Keratinocyte (primary cell): Measurements from ENCODE around the gene LRRC15.

Experiments used
- EZH2 ChIP-seq: IDR thresholded peaks from one replicate; pipeline ENCODE4 v1.6.1; 2012; ENCODE audit warnings: inconsistent platforms, mild to moderate bottlenecking, low read length, moderate library complexity
- TF ChIP-seq, protein P1 (sequence below), 3 experiments: IDR thresholded peaks in 1 of 3; conservative IDR thresholded peaks in 1 of 3; optimal IDR thresholded peaks in 1 of 3; 2 replicates in 2 of 3; 3 replicates in 1 of 3; pipeline versions ENCODE3 to v1.5.1; 2011; ENCODE audit warnings: low read length in 3 of 3, mild to moderate bottlenecking in 3 of 3, moderate library complexity in 2 of 3, control low read depth in 1 of 3, inconsistent platforms in 1 of 3; ENCODE audit not compliant: insufficient read depth in 2 of 3; ENCODE audit errors: extremely low read depth in 1 of 3

DNA sequence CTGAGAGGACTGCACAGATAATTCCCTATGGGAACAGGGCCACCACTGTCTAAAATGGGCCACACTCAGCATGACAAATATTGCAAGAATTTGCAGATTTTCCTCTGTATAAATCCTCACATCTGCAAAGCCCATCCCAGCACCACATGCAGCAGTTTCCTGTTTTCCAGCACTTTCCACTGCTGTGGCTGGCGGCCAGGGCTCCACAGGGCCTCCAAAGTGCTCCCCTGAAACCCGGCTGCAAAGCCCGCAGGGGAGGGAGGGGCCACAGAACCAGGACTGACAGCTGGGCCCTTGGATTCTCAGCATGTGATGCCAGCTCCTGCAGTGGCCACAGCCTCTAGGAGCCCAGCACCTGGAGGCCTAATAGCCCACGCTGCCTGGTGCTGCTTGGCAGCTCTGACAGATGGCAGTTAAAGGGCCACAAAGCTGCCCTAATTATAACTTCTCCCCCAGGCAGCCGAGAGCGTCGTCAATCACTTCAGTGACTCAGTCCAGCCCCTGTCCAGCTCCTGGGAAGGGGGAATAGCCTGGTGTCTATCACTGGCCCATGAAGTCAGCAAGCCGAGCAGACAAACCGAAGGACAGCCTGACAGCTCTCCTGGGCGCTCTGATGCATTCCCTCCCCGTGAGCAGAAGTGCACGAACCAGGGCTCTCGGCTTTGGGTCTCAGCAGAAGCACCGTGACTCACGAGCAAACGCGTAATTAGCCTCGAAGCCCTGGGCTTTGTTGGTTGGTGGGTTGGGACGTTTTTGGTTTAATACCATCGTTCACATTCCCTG, 4.7 kb downstream of the LRRC15 start:
- TF ChIP-seq, protein P1, sequence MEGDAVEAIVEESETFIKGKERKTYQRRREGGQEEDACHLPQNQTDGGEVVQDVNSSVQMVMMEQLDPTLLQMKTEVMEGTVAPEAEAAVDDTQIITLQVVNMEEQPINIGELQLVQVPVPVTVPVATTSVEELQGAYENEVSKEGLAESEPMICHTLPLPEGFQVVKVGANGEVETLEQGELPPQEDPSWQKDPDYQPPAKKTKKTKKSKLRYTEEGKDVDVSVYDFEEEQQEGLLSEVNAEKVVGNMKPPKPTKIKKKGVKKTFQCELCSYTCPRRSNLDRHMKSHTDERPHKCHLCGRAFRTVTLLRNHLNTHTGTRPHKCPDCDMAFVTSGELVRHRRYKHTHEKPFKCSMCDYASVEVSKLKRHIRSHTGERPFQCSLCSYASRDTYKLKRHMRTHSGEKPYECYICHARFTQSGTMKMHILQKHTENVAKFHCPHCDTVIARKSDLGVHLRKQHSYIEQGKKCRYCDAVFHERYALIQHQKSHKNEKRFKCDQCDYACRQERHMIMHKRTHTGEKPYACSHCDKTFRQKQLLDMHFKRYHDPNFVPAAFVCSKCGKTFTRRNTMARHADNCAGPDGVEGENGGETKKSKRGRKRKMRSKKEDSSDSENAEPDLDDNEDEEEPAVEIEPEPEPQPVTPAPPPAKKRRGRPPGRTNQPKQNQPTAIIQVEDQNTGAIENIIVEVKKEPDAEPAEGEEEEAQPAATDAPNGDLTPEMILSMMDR (optimal IDR thresholded peaks at IDR 0.05 in 1 of 3, IDR thresholded peaks at IDR 0.05 in 1 of 3, conservative IDR thresholded peaks at IDR 0.05 in 1 of 3; ENCODE audit: extremely low read depth in 1 of 3, insufficient read depth in 2 of 3, low read length in 3 of 3) = no peak
- TF ChIP-seq EZH2 = no peak
